Stimulated activated CD8-positive, alpha-beta memory T cell treated with anti-CD3 and anti-CD28 coated beads, Interleukin-4, amount 100 ng/mL, for 4 hours (primary cell): ENCODE measurements around the gene GGNBP2.
A peak's percentile ranks its signal among the peaks of the same experiment; 100 is the strongest.
"Not testable (repeated sequence)": the region's sequence is repeated elsewhere in the genome, so short reads cannot be mapped to it uniquely, and the experiment has no call there.

Source experiments
- DNase-seq, 2 donors: peaks; one replicate each; pipeline ENCODE4 v3.0.0-alpha.2; 2020; ENCODE audit warnings: low read depth in 2 of 2, low spot score in 1 of 2

GGNBP2 gene

DNA sequence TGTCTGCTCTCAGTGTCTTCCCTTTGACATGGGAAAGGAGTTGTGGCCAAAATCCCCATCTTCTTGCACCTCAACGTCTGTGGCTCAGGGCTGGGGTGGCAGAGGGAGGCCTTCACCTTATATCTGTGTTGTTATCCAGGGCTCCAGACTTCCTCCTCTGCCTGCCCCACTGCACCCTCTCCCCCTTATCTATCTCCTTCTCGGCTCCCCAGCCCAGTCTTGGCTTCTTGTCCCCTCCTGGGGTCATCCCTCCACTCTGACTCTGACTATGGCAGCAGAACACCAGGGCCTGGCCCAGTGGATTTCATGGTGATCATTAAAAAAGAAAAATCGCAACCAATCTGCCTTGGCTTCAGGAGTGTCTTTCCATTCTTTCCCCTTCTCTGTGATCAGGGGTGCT, 55.7 kb downstream of the GGNBP2 start:
- DNase-seq = no peak

DNA sequence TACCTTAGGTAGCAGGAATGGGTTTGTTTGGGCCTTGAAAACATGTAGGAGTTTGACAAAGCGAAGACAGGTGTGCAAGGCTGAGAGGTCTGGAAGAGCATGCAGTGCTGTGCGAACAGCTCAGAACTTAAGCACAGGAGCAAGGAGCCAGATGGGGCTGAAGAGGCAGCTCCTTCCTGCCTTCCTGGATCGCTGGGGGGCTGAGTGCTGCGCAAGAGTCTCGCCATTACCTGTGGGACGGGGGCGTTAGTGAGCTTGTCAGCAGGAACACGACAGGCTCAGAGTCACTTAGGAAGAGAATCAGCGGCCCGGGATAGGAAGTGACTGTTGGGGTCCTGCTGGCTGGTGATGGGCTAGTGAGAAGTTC, 56.2 kb downstream of the GGNBP2 start:
- DNase-seq = no peak

DNA sequence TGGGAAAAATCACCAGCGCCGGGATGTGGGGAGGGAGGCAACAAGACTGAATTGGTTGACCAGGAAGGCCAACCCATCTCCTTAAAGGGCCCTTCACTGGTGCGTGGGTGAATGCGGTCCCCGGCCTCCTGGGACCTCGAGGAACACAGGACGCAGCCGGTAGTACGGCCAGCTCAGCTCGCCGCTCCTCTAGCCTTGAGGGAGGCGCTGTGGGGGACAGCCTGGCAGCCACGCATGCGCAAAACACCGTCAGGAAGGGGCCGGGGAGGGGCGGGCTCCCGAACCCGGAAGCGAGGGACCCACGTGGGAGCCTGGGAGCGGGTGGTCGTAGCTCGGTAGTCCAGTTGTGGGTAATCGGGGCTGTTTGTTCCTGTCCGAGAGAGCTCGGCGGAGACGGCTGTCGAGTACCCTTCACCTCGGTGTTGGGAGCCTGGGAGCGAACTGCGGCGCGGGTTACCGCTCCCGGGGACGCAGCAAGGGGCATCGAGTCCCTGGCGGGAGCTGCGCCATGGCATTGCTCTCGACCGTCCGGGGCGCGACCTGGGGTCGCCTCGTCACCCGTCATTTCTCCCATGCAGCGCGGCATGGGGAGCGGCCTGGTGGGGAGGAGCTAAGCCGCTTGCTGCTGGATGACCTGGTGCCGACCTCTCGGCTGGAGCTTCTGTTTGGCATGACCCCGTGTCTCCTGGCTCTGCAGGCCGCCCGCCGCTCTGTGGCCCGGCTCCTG, 56.7 kb downstream of the GGNBP2 start, which contains the start of gene MRM1:
TSS of gene MRM1 (plus strand) at position 281 of the 727 bp plus-strand sequence. CDS start at position 509, 228 bp downstream.
- DNase-seq = peak; percentile 84 to 86

DNA sequence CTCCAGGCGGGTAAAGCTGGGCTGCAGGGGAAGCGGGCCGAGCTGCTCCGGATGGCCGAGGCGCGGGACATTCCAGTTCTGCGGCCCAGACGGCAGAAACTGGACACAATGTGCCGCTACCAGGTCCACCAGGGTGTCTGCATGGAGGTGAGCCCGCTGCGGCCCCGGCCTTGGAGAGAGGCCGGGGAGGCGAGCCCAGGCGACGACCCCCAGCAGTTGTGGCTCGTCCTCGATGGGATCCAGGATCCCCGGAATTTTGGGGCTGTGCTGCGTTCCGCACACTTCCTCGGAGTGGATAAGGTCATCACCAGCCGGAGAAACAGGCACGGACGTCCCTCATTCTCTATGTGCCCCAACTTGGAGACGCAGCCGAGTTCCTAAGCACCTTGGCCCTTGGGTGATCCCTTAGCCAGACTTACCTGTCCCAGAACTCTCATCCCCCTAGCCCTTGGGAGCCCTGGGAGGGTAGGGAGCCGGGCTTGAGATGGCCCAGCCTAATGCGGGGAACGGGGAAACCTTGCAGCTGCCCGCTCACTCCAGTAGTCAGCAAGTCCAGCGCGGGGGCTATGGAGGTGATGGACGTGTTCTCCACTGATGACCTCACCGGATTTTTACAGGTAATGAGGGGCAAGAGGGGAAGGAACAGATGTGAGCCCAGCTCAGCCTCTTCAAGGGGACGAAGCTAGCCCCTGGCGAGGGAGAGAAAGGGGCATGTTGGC, 57.5 kb downstream of the GGNBP2 start:
- DNase-seq = no peak

DNA sequence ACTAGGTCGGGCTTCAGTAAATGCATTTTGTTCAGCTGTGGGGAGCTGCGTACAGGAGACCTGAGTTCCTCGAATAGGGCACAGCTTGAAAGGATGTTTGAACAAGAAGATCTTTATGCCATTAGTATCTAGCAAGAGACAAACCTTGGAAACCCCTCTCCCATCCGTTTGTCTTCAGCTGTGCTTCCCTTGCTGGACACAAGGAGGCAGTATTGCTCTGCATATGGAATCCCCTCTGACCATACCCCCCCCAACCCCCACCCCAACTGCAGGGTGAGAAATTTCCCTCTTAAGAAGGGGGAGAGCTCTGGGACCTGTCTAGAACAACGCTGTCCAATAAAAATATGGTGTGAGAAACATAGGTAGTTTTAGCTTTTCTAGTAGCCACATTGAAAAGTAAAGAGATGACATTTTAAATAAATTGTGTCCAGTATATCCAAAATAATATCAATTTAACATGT, 58.2 kb downstream of the GGNBP2 start:
- peak in 1 of 2 donors; percentile 53 for DNase-seq

DNA sequence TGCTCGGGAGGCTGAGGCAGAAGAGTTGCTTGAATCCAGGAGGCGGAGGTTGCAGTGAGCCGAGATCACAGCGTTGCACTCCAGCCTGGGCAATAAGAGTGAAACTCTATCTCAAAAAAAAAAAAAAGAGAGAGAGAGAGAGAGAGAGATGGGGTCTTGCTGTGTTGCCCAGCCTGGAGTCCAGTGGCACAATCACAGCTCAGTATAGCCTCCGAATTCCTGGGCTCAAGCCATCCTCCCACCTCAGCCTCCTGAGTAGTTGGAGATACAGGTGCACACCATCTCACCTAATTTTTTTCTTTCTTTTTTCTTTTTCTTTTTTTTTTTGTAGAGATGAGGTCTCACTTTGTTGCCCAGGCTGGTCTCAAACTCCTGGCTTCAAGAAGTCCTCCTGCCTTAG, 60.3 kb downstream of the GGNBP2 start:
- not testable (repeated sequence) for DNase-seq

DNA sequence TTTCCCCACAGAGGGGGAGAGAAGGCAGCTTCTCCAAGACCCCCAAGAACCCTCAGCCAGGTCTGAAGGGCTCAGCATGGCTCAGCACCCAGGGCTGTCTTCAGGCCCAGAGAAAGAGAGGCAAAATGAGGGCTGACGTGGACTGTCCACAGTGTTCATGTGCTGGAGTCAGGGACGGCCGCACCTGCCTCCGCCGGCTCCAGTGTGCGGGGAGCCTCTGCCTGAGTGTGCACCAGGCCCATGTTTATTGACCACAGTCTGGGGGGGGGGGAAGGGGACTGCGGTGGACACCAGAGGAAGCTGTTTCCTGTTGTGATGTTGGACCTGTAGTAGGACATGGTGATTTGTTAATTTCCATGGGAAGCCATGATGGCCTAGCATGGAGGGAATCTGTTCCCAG, 63.6 kb downstream of the GGNBP2 start:
- no peak for DNase-seq

DNA sequence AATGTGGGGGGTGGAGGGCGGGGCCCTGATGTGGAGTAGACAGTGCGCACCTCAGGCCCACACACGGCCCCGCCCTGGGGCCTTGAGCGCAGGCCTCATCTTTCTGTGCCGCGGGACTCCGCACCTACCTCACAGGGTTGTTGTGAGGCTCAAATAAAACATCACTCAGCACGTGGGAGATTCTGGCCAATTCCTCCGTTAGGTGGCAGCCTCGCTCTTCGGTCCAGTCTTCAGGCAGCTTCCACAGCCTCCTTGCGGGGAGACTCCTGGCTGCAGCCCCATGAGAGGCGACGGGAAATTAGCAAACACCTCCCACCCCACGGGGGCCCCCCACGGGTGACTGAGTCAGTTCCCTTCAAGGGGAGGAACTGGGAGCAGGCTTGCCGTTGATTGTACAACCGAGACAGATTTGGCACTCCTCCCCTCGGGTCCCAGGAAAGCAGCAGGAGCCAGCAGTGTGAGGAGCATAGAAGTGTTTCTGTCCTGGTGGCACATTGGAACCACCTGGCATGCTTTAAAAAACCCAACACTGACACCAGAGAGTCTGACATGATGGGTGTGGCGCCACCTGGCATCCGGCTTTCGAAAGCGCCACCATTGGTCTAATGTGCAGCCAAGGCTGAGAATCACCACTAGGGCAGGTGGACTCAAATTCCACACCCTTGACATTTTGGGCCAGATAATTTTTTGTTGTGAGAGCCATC, 64.2 kb downstream of the GGNBP2 start:
- no peak for DNase-seq

DNA sequence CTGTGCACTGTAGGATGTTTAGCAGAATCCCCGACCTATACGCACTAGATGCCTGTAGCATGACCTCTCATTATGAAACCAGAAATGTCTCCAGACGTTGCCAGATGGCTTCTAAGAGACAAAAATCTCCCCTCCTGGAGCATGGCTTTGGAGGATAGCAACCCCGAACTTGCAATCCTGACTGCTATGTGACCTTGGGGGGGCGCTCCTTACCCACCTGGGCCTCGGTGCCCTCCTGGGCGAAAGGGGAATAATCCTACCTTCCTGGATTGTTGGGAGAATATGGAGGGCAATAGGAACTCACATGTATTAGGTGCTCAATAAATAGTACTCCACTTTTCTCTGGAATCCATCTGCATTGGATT, 64.8 kb downstream of the GGNBP2 start:
- no peak for DNase-seq

DNA sequence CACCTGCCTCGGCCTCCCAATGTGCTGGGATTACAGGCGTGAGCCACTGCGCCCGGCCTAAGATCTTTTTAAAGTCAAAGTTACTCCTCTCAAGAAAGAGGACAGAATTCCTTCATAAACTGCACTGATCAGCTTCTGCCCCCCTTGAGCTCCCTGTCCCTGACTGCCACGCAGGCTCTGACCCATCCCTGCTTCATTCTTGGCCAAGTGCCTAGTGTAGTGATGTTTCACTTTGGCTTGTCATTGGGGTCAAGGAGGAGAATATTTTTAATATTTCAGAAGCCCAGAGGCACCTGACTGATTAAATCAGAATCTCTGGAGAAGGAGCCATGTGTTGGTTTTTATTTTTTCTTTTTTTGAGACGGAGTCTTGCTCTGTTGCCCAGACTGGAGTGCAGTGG, 65.8 kb downstream of the GGNBP2 start:
- DNase-seq = no peak

DNA sequence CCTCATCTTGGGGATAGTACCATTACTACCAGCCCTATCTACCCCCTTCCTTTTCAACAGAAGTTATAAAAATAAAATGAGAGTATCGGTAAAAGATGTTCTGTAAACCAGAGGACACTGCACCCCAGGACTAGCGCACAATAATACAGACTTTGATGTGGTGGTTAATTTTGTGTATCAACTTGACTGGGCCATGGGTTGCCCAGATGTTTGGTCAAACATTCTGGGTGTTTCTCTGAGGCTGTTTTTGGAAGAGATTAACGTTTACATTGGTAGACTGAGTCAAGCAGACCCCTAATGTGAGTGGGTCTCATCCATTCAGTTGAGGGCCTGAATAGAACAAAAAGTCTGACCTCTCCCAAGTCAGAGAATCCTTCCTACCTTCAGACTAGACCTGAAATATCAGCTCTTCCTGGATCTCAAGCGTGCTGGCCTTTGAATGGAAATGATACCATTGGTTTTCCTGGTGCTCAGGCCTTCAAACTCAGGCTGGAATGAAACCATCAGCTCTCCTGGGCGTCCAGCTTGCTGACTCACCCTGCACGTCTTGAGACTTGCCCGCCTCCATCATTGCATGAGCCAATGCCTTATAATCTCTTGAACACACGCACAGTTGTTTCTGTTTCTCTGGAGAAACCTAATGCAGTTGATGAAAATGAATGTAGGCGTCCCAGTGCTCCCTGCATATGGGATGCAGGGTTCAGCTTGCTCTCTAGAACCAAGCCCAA, 66.8 kb downstream of the GGNBP2 start:
- DNase-seq = no peak

DNA sequence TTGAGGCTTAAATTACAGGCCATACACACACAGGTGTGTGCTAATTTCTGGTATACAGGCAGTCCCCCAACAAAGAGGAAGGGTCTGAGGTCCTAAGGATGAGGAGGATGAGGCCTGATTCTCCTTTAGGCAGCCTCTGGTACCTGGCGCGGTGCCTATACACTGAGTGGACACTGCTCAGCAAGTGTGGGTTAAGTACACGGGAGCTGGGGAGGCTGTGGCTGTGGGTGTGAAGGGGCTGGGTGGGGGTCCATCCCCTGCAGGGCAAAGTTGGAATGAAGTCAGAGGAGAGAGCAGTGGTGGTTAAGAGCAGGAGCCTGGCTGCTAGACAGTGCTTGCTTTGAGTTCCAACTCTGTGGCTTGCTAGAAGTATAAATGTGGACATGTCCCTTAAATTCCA, 67.6 kb downstream of the GGNBP2 start:
- no peak for DNase-seq

DNA sequence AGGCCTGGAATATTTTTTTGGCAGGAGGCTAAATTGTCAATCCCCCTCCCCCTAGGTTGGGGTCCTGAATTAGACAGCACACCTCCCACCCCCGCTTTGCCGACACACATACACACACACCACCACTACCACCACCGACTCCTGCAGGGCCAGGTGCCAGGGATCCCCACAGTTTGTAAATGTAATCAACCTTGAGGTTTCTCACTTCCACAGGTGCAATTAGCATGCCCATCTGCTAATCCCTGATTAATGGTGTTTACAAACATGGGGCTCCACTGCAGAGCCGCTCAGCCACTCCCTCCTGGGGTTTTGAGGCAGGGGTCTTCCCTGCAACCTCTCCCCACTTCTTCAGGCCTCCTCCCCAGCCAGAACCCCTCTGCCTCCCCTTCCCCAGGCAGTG, 68.4 kb downstream of the GGNBP2 start:
- no peak for DNase-seq

DNA sequence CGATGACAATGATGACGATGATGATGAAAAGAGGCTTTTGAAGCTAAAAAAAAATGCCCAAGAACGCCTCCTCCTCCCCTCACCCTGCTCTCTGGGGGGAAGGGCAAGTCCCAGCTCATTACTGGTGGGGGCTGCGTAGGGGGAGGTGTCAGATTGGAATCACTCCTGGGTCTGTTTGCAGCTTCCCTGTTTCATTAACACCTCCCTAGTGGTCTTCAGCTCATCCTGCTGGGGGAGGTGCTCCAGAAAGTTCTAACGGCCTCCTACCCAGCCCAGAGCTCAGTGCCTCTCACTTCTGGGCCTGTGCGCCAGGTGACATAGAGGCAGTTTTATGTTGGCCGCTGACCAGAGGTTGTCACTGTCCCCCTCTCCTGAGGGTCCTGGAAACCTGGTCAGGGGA, 69.4 kb downstream of the GGNBP2 start:
- no peak for DNase-seq

DNA sequence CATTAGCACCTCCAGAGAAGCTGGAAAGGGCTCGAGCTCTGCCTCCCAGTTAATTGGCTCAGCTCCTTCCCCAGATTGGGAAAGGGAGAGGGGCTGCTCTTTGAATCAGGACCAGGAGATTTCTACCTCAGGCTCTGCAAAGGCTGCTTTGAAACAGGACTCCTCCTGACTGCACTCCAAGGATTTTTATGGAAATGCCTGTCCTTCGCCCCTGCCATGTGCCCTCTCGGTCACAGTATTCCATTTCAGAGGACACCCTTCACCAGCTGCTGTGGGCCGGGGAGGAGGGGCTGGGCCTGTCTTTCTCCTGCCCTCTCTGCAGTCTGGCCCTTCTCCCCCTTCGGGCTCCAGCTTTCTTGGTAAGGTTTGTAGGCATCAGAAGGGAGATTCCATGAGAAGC, 70.2 kb downstream of the GGNBP2 start:
- no peak for DNase-seq

DNA sequence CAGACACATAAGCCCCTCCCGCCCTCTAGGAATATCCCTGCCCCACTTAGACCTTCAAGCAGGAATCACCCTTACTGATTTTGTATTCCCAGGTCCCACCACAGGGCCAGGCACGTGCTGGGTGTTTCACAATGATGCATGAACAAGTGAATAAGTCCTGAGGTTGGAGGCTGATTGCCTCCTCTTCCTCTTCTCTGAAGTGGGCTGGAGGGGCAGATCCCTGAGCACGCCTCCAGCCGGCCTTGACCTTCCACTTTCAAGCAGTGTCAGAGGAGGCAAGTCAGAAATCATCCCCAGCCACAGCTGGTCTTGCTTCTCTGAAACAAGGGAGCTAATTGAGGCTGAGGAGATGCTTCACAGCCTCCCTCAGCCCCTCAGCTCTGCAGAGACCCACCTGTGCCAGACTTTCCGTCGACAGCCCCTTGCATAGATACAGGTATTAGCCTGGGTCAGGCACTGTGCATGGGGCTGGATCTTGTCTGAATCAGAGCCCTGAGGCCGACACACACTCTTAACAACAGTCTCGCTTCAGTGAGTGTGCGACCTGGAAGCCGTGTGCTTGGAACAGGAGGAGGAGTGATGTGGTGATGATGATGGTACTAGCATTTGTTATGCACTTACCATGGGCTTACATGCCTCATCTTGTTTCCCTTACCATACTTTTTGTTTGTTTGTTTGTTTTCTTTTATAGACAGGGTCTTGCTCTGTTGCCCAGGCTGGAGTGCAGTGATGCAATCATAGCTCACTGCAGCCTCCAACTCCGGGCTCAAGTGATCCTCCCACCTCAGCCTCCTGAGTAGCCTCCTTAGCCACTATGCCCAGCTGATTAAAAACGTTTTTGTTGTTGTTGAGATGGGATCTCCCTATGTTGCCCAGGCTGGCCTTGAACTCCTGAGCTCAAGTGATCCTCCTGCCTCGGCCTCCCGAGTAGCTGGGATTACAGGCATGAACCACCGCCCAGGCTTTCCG, 71.6 kb downstream of the GGNBP2 start:
- DNase-seq = no peak

DNA sequence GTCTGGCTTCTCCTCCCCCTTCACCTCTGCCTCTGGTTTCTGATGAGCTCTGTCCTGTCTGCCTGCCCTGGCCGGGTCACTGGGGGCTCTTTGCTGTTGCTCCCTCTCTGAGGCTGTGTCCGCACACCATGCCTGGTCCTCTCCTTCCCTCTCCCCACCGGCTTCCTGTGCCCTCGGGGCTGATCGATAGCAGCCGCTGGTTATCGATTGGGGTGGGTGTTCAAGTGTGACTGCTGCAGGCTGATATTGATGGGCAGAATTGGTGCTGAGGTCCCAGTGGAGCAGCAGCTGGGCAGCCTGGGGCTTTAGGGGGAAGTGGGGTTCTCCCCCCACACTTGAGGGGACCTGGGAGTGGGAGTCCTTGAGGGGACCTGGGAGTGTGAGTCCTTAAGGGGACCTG, 73.1 kb downstream of the GGNBP2 start:
- no peak for DNase-seq

DNA sequence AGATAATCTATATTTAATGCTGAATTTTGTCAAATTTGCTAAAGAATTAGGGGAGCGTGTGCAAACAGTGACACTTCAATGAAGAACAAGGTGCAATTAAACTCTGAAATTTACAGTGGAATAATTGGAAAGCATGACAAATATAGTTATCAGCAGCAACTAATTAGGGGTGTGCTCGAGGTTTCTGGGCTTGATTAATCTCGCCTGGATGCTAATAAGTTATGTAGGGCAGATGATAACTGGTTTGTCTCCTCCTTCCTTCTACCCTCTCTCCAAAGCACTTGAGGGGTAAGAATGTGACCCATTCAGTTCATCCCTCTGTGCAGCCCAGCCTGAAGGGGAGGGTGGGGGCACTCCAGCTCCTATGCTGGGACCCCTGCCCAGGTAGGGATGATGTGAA, 78.6 kb downstream of the GGNBP2 start:
- DNase-seq = no peak

DNA sequence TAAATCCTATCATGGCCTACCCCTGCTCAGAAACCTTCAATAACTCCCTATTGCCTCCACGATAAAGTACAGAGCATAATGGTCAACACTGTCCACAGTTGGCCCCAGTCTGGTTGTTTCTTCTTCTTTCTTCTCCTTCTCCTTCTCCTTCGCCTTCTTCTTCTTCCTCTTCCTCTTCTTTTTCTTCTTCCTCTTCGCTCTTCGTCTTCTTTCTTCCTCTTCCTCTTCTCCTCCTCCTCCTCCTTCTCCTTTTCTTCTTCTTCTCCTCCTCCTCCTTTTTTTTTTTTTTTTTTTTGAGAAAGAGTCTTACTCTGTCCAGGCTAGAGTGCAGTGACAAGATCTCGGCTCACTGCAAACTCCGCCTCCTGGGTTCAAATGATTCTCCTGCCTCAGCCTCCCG, 80.5 kb downstream of the GGNBP2 start:
- no peak for DNase-seq

DNA sequence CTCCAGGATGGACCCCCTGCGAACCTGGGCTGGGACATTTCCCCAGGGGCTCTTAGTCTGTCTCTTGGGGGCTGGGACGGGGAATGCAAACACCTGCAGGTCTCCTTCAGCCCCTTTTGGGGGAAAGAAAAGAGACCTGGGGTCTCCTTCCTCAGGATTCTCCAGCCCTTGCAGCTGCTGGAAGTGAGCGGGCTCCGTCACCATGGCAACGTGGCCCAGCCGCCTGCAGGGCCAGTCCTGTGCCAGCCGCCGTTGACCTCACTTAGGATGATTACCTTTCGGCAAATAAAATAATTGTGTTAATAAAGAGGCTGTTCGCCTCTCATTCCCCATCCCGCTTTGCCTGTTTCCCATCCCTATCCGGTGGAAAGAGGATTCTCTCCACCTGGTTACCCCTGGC, 82.4 kb downstream of the GGNBP2 start:
- DNase-seq = no peak
